ENCODE data around the gene RALGAPA1.

Gene RALGAPA1

DNA sequence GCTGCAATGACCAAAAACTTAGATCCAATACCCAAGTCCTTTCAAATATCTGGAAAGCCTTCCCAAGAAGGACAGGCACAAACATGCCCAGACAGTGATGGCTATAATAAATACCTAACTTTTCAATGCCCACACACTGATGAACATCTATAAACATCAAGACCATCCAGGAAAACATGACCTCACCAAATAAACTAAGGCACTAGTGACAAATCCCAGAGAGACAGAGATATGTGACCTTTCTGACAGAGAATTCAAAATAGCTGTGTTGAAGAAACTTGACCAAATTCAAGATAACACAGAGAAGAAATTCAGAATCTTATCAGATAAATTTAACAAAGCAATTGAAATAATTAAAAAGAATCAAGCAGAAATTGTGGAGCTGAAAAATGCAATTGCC, 313.8 kb downstream of the RALGAPA1 start:
- TF ChIP-seq GATA3 (IDR thresholded peaks at IDR 0.05; ENCODE audit: low read depth, low read length) (no peak), GATA2 (IDR thresholded peaks at IDR 0.05; ENCODE audit: low read depth, low read length) (no peak)

DNA sequence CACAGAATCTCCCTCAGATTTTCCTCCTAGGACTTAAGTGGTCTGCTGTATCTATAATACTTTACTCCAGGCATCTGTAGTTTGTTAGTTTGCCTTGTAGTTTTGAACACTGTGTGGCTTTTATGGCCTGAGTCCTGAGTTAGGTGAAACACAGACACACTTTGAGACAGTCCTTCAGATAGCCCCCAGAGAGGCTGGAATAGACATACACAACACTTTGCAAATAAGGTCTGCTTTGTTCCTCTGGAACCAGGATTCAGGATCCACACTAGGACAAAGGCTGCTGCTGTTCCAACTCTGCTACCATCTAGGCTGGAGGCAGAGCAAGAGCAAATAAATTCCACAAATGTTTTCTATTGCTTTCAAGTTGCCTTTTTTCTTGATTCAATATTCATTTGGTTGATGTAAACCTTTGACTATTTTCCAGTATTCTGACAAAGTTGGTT, 316.5 kb downstream of the RALGAPA1 start:
- TF ChIP-seq GATA2 (IDR thresholded peaks at IDR 0.05; ENCODE audit: low read depth, low read length) = no peak
- TF ChIP-seq GATA3 (IDR thresholded peaks at IDR 0.05; ENCODE audit: low read depth, low read length) = no peak
